ENCODE measurements around the gene MYH11. TPM values are rescaled to one million over a fixed set of nuclear protein-coding genes. Genes with fewer than 3 reads are reported as not detected.

The MYH11 gene
- total RNA-seq, 1 donor: under 0.01 TPM

DNA sequence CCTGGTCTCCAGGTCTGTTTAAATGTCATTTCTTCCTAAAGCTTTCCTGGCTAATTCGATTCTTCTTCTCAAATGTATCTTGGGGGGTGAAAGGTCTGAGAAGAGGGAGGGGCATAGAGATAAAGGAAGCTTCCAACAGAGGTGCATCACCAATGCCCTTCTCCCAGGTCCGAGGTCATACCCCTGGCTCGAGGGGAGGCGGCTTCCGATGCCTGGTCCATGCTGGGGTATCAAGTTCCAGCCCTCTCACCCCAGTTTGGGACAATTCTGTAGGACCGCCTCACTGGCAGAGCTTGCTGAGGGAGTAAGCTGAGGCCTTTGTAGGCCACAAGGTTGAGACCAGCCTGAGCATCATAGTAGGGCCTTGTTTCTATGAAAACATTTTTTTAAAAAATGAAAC, 41.8 kb upstream of the MYH11 start:
- H3K4me3 ChIP-seq (ENCODE audit: low read depth, low read length): no peak overlapping the region
- TF ChIP-seq, protein P1, sequence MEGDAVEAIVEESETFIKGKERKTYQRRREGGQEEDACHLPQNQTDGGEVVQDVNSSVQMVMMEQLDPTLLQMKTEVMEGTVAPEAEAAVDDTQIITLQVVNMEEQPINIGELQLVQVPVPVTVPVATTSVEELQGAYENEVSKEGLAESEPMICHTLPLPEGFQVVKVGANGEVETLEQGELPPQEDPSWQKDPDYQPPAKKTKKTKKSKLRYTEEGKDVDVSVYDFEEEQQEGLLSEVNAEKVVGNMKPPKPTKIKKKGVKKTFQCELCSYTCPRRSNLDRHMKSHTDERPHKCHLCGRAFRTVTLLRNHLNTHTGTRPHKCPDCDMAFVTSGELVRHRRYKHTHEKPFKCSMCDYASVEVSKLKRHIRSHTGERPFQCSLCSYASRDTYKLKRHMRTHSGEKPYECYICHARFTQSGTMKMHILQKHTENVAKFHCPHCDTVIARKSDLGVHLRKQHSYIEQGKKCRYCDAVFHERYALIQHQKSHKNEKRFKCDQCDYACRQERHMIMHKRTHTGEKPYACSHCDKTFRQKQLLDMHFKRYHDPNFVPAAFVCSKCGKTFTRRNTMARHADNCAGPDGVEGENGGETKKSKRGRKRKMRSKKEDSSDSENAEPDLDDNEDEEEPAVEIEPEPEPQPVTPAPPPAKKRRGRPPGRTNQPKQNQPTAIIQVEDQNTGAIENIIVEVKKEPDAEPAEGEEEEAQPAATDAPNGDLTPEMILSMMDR (IDR thresholded peaks at IDR 0.05; ENCODE audit: insufficient read depth, low read depth, low read length): no peak
- DNase-seq (ENCODE audit: low read depth): no peak

GRCh38 chr16:15897834-15898254, 41.0 kb upstream of the MYH11 start:
- peak; percentile 38 for DNase-seq (ENCODE audit: low read depth)
- H3K4me3 ChIP-seq (ENCODE audit: low read depth, low read length): no peak overlapping the region
- TF ChIP-seq, protein P1 (IDR thresholded peaks at IDR 0.05; ENCODE audit: insufficient read depth, low read depth, low read length): no peak

DNA sequence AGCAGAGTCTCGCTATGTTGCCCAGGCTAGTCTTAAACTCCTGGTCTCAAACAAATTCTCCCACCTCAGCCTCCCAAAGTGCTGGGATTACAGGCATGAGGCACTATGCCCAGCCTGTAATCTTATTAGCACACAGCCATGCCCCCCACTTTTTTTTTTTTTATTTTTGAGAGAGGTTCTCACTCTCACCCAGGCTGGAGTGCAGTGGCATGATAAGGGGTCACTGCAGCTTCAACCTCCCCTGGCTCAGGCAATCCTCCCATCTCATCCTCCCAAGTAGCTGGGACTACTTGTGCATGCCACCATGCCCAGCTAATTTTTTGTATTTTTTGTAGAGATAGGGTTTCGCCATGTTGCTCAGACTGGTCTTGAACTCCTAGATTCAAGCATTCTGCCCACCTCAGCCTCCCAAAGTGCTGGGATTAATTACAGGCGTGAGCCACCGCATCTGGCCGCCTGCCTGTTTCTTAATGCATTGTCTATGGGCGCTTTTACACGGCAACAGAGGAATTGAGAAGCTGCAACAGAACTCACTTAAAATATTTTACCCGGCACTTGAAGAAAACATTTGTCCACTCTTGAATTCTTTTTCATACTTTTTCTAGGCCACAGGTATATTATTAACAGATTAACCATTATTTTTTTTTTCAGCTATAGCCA, 40.4 kb upstream of the MYH11 start:
- TF ChIP-seq, protein P1 (IDR thresholded peaks at IDR 0.05; ENCODE audit: insufficient read depth, low read depth, low read length): no peak
- DNase-seq (ENCODE audit: low read depth): no peak
- no peak overlapping the region for H3K4me3 ChIP-seq (ENCODE audit: low read depth, low read length)

GRCh38 chr16:15894571-15895374, 37.9 kb upstream of the MYH11 start:
- TF ChIP-seq, protein P1 (IDR thresholded peaks at IDR 0.05; ENCODE audit: insufficient read depth, low read depth, low read length): no peak
- no peak for DNase-seq (ENCODE audit: low read depth)
- no peak overlapping the region for H3K4me3 ChIP-seq (ENCODE audit: low read depth, low read length)

DNA sequence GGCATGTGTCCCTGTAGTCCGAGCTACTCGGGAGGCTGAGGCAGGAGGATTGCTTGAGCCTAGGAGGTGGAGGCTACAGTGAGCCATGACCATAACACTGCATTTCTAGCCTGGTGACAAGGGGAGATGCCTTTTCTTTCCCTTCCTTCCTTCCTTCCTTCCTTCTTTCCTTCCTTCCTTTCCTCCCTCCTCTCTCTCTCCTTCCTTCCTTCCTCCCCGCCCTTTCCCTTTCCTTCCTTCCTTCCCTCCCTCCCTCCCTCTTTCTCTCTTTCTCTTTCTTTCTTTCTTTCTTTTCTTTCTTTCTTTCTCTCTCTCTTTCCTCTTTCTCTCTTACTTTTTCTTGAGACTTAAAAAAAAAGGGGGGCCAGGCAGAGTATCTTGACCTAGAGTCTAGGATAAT, 34.7 kb upstream of the MYH11 start:
- H3K4me3 ChIP-seq (ENCODE audit: low read depth, low read length): no peak overlapping the region
- TF ChIP-seq, protein P1 (IDR thresholded peaks at IDR 0.05; ENCODE audit: insufficient read depth, low read depth, low read length): no peak
- no peak for DNase-seq (ENCODE audit: low read depth)

GRCh38 chr16:15888072-15888976, 31.5 kb upstream of the MYH11 start, which contains the start of gene CEP20:
TSS of gene CEP20 (minus strand) at chr16:15888603. CDS start at chr16:15888585, 18 bp downstream.
- TF ChIP-seq, protein P1 (IDR thresholded peaks at IDR 0.05; ENCODE audit: insufficient read depth, low read depth, low read length): no peak
- peak within 1 kb of the TSS; percentile 99 for H3K4me3 ChIP-seq (ENCODE audit: low read depth, low read length)
- peak; percentile 99 for DNase-seq (ENCODE audit: low read depth)
